ENCODE measurements around the gene LARP4. TPM values are rescaled to one million over a fixed set of nuclear protein-coding genes. Genes with fewer than 3 reads are reported as not detected.

LARP4 gene
- total RNA-seq, 2 experiments from 2014 or later: 32.9 to 84.1 TPM

DNA sequence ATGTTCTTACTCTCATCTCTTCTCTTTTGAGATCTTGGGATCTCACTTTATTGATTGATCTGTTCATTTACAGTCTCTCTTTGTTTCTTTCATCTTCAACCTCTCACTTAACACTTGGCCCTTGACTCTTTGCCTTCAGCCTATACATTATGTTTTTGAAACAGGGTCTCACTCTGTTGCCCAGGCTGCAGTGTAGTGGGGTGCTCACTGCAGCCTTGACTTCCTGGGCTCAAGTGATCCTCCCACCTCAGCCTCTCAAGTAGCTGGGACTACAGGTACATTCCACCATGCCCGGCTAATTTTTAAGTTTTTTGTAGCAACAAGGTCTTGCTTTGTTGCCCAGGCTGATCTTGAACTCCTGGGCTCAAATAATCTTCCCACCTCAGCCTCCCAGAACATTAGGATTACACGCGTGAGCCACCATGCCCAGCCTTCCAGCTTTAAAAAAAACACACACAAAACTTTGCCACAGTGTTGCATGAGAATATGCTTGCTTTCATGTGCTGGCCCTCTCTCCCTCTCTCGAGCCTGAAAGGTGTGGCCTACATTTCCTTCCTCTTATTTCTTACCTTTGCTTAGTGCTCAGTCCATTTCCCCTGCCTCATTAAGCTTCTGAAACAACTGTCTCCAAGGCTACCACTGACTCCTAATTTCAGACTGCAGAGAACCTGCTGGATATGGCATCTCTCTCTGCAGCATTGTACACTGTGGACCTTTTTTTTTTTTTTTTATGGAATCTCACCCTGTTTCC, 114.0 kb downstream of the LARP4 start:
- CTCF ChIA-PET (ENCODE audit: unreplicated experiment): no interaction called here
- TF ChIP-seq EZH2phosphoT487 (IDR thresholded peaks at IDR 0.05; ENCODE audit: borderline replicate concordance, low read depth, low read length): no peak
- BruUV-seq (replicated peaks): no TSS peak
- H4K20me1 ChIP-seq (ENCODE audit: insufficient read depth, low read length): no peaks in the 10 kb centered on the region
- peak overlapping the region; percentile 36 for H3K4me2 ChIP-seq (ENCODE audit: low read length)
- no peak overlapping the region for H3K4me3 ChIP-seq (ENCODE audit: low read depth, low read length, poor library complexity, severe bottlenecking)
- H3K4me1 ChIP-seq (ENCODE audit: insufficient read depth, low read length, poor library complexity, severe bottlenecking): peaks cover 36% of the 10 kb centered on the region
- no peaks in the 10 kb centered on the region; the same call in 1 of the 2 replicates for H3K9me3 ChIP-seq (ENCODE audit: low read length)
- H2AFZ ChIP-seq (ENCODE audit: low read length): no peak overlapping the region
- DNase-seq (ENCODE audit: low spot score): peak; percentile 44
- H3K79me2 ChIP-seq (ENCODE audit: insufficient read depth, low read depth, low read length): peaks cover 39% of the 10 kb centered on the region; the same call in 1 of the 2 replicates
- H3K36me3 ChIP-seq (ENCODE audit: insufficient read depth, low read length): peaks cover 5% of the 10 kb centered on the region; the same call in 1 of the 2 replicates
- POLR2A ChIA-PET: interaction anchor here (0.6 to 1.3 kb wide), 4 partner anchors 9 to 1250 kb away, joined by 3 to 6 read pairs (median 3); partner anchors contain the start of gene TUBA1C
- intact Hi-C loops (cut with micrococcal nuclease; ENCODE audit: unreplicated experiment): no loop called here
- H3K27ac ChIP-seq (ENCODE audit: low read depth, low read length, poor library complexity, severe bottlenecking): no peak overlapping the region
- no peaks in the 10 kb centered on the region for H3K9me2 ChIP-seq (ENCODE audit: insufficient read depth, low read length)

DNA sequence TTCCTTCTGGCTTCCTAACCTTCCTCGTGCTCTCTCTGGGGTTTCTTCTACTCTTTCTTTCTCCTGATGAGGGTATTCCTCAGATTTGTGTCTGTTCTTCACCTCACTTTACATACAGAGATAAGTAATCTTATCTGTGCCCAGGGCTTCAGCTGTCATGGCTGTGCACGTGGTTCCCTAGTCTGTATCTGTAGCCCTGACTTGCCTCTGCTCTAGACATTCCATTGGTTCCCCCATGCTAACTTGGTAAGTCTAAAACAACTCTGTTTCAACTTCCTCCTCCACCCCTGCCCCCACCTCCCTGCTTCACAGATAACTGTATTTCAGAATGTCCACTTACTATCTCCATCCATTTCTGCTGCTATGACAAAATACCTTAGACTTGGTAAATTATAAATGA, 114.9 kb downstream of the LARP4 start:
- no peak overlapping the region for H3K27ac ChIP-seq (ENCODE audit: low read depth, low read length, poor library complexity, severe bottlenecking)
- peaks cover 5% of the 10 kb centered on the region; the same call in 1 of the 2 replicates for H3K36me3 ChIP-seq (ENCODE audit: insufficient read depth, low read length)
- H3K9me2 ChIP-seq (ENCODE audit: insufficient read depth, low read length): no peaks in the 10 kb centered on the region
- H4K20me1 ChIP-seq (ENCODE audit: insufficient read depth, low read length): no peaks in the 10 kb centered on the region
- intact Hi-C loops (cut with micrococcal nuclease; ENCODE audit: unreplicated experiment): no loop called here
- POLR2A ChIA-PET: interaction anchor here (0.7 to 1.3 kb wide), 2 partner anchors 10 to 1251 kb away, joined by 3 read pairs; partner anchors contain the start of gene TUBA1C
- TF ChIP-seq, protein P1, sequence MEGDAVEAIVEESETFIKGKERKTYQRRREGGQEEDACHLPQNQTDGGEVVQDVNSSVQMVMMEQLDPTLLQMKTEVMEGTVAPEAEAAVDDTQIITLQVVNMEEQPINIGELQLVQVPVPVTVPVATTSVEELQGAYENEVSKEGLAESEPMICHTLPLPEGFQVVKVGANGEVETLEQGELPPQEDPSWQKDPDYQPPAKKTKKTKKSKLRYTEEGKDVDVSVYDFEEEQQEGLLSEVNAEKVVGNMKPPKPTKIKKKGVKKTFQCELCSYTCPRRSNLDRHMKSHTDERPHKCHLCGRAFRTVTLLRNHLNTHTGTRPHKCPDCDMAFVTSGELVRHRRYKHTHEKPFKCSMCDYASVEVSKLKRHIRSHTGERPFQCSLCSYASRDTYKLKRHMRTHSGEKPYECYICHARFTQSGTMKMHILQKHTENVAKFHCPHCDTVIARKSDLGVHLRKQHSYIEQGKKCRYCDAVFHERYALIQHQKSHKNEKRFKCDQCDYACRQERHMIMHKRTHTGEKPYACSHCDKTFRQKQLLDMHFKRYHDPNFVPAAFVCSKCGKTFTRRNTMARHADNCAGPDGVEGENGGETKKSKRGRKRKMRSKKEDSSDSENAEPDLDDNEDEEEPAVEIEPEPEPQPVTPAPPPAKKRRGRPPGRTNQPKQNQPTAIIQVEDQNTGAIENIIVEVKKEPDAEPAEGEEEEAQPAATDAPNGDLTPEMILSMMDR (conservative IDR thresholded peaks at IDR 0.05; ENCODE audit: low read length): no peak
- no peak for TF ChIP-seq EZH2phosphoT487 (IDR thresholded peaks at IDR 0.05; ENCODE audit: borderline replicate concordance, low read depth, low read length)
- H3K9me3 ChIP-seq (ENCODE audit: low read length): no peaks in the 10 kb centered on the region; the same call in 1 of the 2 replicates
- no peak overlapping the region for H2AFZ ChIP-seq (ENCODE audit: low read length)
- CTCF ChIA-PET (ENCODE audit: unreplicated experiment): interaction anchor here (0.6 kb wide), 1 partner anchor 1690 kb away, joined by 3 read pairs; no protein-coding TSS in a partner anchor
- no TSS peak for BruUV-seq (replicated peaks)
- no peak overlapping the region for H3K4me3 ChIP-seq (ENCODE audit: low read depth, low read length, poor library complexity, severe bottlenecking)
- H3K4me1 ChIP-seq (ENCODE audit: insufficient read depth, low read length, poor library complexity, severe bottlenecking): peaks cover 45% of the 10 kb centered on the region
- H3K4me2 ChIP-seq (ENCODE audit: low read length): no peak overlapping the region
- no peak for DNase-seq (ENCODE audit: low spot score)
- peaks cover 41% of the 10 kb centered on the region; the same call in 1 of the 2 replicates for H3K79me2 ChIP-seq (ENCODE audit: insufficient read depth, low read depth, low read length)

DNA sequence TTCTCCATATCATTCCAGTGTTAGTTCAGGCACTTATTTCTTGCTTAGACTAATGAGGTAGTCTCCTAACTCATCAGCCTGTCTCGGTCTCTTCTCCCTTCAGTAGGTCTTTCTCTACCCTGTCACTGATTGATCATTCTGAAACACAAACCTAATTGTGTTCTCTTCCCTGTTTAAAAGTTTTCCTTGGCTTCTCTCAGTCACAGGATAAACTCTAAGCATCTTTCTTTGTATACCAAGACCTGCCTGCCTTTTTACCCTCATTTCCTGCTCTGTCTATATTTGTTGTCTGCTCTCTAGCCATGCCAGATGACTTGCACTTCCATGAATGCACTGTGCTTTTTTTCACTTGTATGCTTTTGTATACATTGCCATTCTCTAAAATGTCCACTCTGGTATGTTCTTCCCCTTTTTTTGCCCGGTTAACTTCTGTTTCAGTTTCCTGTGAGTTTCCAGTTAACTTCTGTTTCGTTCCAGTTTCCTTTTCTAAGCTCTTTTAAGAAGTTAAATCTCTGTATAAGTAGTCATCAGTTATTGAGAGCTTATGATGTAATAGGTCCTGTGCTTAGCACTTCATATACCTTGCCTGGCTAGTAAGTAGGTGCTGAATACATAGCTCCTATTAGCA, 116.8 kb downstream of the LARP4 start:
- no TSS peak for BruUV-seq (replicated peaks)
- H3K4me1 ChIP-seq (ENCODE audit: insufficient read depth, low read length, poor library complexity, severe bottlenecking): peaks cover 49% of the 10 kb centered on the region
- DNase-seq (ENCODE audit: low spot score): peak; percentile 65

More for the DNA sequence above, 116.8 kb downstream of the LARP4 start:
- H3K36me3 ChIP-seq (ENCODE audit: insufficient read depth, low read length): peaks cover 10% of the 10 kb centered on the region; the same call in 1 of the 2 replicates
- H3K4me3 ChIP-seq (ENCODE audit: low read depth, low read length, poor library complexity, severe bottlenecking): no peak overlapping the region
- intact Hi-C loops (cut with micrococcal nuclease; ENCODE audit: unreplicated experiment): no loop called here
- TF ChIP-seq, protein P1 (conservative IDR thresholded peaks at IDR 0.05; ENCODE audit: low read length): no peak
- no peak for TF ChIP-seq EZH2phosphoT487 (IDR thresholded peaks at IDR 0.05; ENCODE audit: borderline replicate concordance, low read depth, low read length)
- no peaks in the 10 kb centered on the region for H3K9me2 ChIP-seq (ENCODE audit: insufficient read depth, low read length)
- H3K79me2 ChIP-seq (ENCODE audit: insufficient read depth, low read depth, low read length): peaks cover 51% of the 10 kb centered on the region; the same call in 1 of the 2 replicates
- H3K27ac ChIP-seq (ENCODE audit: low read depth, low read length, poor library complexity, severe bottlenecking): peak overlapping the region; percentile 58
- POLR2A ChIA-PET: interaction anchor here (0.5 to 1.1 kb wide), 10 partner anchors 8 to 238 kb away, joined by 3 to 6 read pairs (median 3); partner anchors contain the start of gene FAM186A
- peak overlapping the region; percentile 44 for H3K4me2 ChIP-seq (ENCODE audit: low read length)
- H2AFZ ChIP-seq (ENCODE audit: low read length): no peak overlapping the region
- CTCF ChIA-PET (ENCODE audit: unreplicated experiment): no interaction called here
- H4K20me1 ChIP-seq (ENCODE audit: insufficient read depth, low read length): no peaks in the 10 kb centered on the region
- no peaks in the 10 kb centered on the region; the same call in 1 of the 2 replicates for H3K9me3 ChIP-seq (ENCODE audit: low read length)
